Gastrocnemius medialis (tissue), 4 donors: ENCODE results near the gene PALLD. TPM values are rescaled to one million over a fixed set of nuclear protein-coding genes. Genes with fewer than 3 reads are reported as not detected.
A peak's percentile ranks its signal among the peaks of the same experiment; 100 is the strongest.

Experiments
- ATAC-seq, 2 donors: fragments of 150-250 bp; one replicate each; pipeline ENCODE4 v1.9.1; 2016
- DNase-seq, 2 donors: peaks; one replicate each; pipeline ENCODE4 v3.0.0-alpha.2; 2019
- H3K27ac ChIP-seq, 4 donors: fragments of 200-600 bp; sonication (generic); 1 replicate in 1 of 4; 2 replicates in 3 of 4; pipeline ENCODE4 v1.5.1; 2016 to 2018; ENCODE audit warnings: mild to moderate bottlenecking in 2 of 4, moderate library complexity in 1 of 4
- H3K27me3 ChIP-seq, 3 donors: fragments of 200-600 bp; sonication (generic) in 2 of 3; 1 replicate in 1 of 3; 2 replicates in 2 of 3; pipeline versions ENCODE4 v1.5.1 to v1.6.0; 2016 to 2019; ENCODE audit warnings: mild to moderate bottlenecking in 1 of 3, moderate library complexity in 1 of 3
- H3K36me3 ChIP-seq, 2 donors: fragments of 200-600 bp; sonication (generic) in 1 of 2; one replicate each; pipeline ENCODE4 v1.5.1; 2017 to 2018
- H3K4me1 ChIP-seq, 2 donors: fragments of 200-600 bp; sonication (generic) in 1 of 2; one replicate each; pipeline ENCODE4 v1.5.1; 2016 to 2017; ENCODE audit warnings: mild to moderate bottlenecking in 2 of 2
- H3K4me3 ChIP-seq, 4 donors: fragments of 200-600 bp; sonication (generic) in 3 of 4; 1 replicate in 1 of 4; 2 replicates in 3 of 4; pipeline ENCODE4 v1.5.1; 2016 to 2019; ENCODE audit warnings: mild to moderate bottlenecking in 2 of 4
- H3K9me3 ChIP-seq, 3 donors: fragments of 200-600 bp; sonication (generic) in 2 of 3; 1 replicate in 1 of 3; 2 replicates in 2 of 3; pipeline ENCODE4 v1.5.1; 2016 to 2019
- POLR2A ChIP-seq, 2 donors: fragments of 450-650 bp; IDR thresholded peaks; one replicate each; pipeline ENCODE4 v1.6.1; 2017; ENCODE audit warnings: antibody characterized with exemption in 2 of 2, mild to moderate bottlenecking in 2 of 2, moderate library complexity in 2 of 2
- in situ Hi-C, 4 donors: fragments of 200-750 bp; cut with MboI; loops; one replicate each; pipeline versions ENCODE4 v1.15.0 to v1.8.0; 2017; ENCODE audit warnings: low sequenced_read_pairs in 4 of 4
- intact Hi-C: fragments of 100-400 bp; cut with DNase I; formaldehyde crosslinking; loops from one replicate; pipeline ENCODE4 v1.15.1; 2023; ENCODE audit warnings: low total_unique reads
- total RNA-seq, 4 donors: library from RNA; depleted of rRNA; stranded (reverse); fragments of >200 nt; gene quantifications; one replicate each; pipeline versions ENCODE4 v1.1.0 to v1.2.3, GENCODE V29; 2016
- TF ChIP-seq, protein P1 (sequence below), 5 experiments: fragments of 450-650 bp in 3 of 5; fragments of 200-600 bp in 2 of 5; sonication (generic) in 2 of 5; IDR thresholded peaks in 4 of 5; conservative IDR thresholded peaks in 1 of 5; 1 replicate in 4 of 5; 2 replicates in 1 of 5; pipeline ENCODE4 v1.5.1; 2016 to 2019; ENCODE audit warnings: antibody characterized with exemption in 5 of 5, mild to moderate bottlenecking in 3 of 5, moderate library complexity in 3 of 5

Gene PALLD
- total RNA-seq, 4 donors from 2014 or later, result 165 to 439 (median 319) TPM

DNA sequence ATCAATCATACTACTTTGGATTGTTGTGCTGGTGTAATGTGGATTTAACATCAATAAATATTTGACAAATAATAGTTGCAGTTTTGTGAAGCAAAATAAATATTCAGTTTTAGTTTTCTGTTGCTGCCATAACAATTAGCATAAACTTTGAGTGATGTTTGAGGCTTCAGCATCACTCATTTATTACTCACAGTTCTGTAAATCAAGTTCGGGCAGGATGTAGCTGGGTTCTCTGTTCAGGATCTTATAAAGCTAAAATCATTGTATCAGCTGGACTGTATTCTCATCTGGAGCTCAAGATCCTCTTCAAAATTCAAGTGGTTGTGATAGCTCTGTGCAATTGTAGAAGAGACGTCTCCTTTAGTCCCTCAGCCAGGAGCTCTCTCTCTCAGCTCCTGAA lies 431.5 kb downstream of the PALLD start:
- Histone ChIP-seq H3K27me3 (no peaks in the 10 kb centered on the region), H3K36me3 (peaks cover 0 to 65% of the 10 kb centered on the region in 2 donors), H3K4me3 (no peak overlapping the region), H3K4me1 (no peaks in the 10 kb centered on the region), H3K27ac (no peak overlapping the region), H3K9me3 (peaks cover 0 to 8% (median 0%) of the 10 kb centered on the region in 3 donors)
- intact Hi-C loops (loop anchor here (10.0 kb wide), 1 partner anchor 744 kb away; no protein-coding TSS in a partner anchor), in situ Hi-C loops (loop anchor here in 1 of 4 donors (25.0 kb wide), 1 partner anchor 741 kb away; no protein-coding TSS in a partner anchor)
- ATAC-seq (no peak), DNase-seq (no peak)
- no peak for TF ChIP-seq POLR2A (IDR thresholded peaks at IDR 0.05)
- TF ChIP-seq, protein P1, sequence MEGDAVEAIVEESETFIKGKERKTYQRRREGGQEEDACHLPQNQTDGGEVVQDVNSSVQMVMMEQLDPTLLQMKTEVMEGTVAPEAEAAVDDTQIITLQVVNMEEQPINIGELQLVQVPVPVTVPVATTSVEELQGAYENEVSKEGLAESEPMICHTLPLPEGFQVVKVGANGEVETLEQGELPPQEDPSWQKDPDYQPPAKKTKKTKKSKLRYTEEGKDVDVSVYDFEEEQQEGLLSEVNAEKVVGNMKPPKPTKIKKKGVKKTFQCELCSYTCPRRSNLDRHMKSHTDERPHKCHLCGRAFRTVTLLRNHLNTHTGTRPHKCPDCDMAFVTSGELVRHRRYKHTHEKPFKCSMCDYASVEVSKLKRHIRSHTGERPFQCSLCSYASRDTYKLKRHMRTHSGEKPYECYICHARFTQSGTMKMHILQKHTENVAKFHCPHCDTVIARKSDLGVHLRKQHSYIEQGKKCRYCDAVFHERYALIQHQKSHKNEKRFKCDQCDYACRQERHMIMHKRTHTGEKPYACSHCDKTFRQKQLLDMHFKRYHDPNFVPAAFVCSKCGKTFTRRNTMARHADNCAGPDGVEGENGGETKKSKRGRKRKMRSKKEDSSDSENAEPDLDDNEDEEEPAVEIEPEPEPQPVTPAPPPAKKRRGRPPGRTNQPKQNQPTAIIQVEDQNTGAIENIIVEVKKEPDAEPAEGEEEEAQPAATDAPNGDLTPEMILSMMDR (IDR thresholded peaks at IDR 0.05 in 4 of 5, conservative IDR thresholded peaks at IDR 0.05 in 1 of 5), result no peak

DNA sequence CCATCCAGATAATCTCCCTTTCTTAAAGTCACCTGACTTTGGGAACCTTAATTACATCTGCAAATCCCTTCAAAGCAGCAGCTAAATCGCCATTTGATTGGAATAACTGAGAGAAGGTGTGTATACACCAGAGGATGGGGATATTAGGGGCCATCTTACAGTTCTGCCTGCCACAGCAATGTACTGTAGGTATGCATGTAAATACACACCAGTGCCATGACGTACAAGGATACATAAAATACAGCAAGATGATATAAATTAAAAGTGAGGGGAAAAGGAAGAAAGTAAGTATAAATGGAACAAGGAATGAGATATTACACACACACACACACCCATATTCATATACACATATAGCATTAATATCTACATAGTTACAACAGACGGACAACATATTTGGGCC lies 432.0 kb downstream of the PALLD start:
- no peak overlapping the region for H3K4me3 ChIP-seq
- no peaks in the 10 kb centered on the region for H3K27me3 ChIP-seq
- H3K9me3 ChIP-seq, result peaks cover 0 to 8% (median 0%) of the 10 kb centered on the region in 3 donors
- no peak for ATAC-seq
- no peak overlapping the region for H3K27ac ChIP-seq
- no peaks in the 10 kb centered on the region for H3K4me1 ChIP-seq
- in situ Hi-C loops (loop anchor here in 1 of 4 donors (25.0 kb wide), 1 partner anchor 742 kb away; no protein-coding TSS in a partner anchor), intact Hi-C loops (loop anchor here (10.0 kb wide), 1 partner anchor 744 kb away; no protein-coding TSS in a partner anchor)
- TF ChIP-seq POLR2A (IDR thresholded peaks at IDR 0.05), result no peak
- TF ChIP-seq, protein P1 (IDR thresholded peaks at IDR 0.05 in 4 of 5, conservative IDR thresholded peaks at IDR 0.05 in 1 of 5), result no peak
- no peak for DNase-seq
- H3K36me3 ChIP-seq, result peaks cover 0 to 65% of the 10 kb centered on the region in 2 donors

DNA sequence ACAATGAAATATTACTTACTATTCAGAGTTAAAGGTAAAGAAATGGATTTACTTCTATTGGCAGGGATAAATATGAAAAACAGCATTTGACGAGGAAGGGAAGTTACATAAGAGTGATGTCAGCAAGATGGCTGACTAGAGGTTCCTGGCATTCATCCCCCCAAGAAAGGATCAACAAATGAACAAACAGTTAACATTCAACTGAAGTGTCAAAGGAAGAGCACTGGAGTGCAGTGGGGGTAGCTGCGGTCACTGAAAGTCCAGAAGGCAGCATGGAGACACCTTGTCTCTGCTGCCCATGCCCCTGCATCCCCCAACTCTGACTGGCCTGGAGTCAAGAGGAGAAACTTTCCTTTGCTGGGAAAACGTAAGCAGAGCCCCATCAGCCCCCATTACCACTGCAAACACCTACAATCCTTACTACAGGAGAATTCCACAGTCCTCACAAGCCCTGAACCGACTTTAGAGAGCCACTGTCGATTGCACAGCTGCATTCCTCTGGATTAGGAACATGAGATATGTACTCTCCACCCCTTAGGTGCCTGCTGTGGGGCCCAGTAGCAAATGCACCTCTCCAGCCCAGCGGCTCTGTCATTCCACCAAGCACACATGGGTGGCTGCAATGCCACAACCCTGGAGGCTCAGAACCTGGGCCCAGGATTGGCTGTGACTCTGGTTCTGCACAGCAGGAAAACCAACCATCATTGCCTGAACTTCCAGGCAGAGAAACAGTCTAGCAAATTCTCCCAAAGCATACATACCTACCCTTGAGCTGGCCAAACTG lies 433.8 kb downstream of the PALLD start:
- H3K4me1 ChIP-seq, result no peaks in the 10 kb centered on the region
- peaks cover 0 to 8% (median 0%) of the 10 kb centered on the region in 3 donors for H3K9me3 ChIP-seq
- ATAC-seq (peak in 1 of 2 donors; percentile 29), DNase-seq (no peak)
- H3K27me3 ChIP-seq, result no peaks in the 10 kb centered on the region
- intact Hi-C loops (no loop called here), in situ Hi-C loops (loop anchor here in 1 of 4 donors (25.0 kb wide), 1 partner anchor 743 kb away; no protein-coding TSS in a partner anchor)
- no peak overlapping the region for H3K4me3 ChIP-seq
- H3K27ac ChIP-seq, result no peak overlapping the region
- H3K36me3 ChIP-seq, result peaks cover 0 to 51% of the 10 kb centered on the region in 2 donors
- no peak for TF ChIP-seq POLR2A (IDR thresholded peaks at IDR 0.05)
- TF ChIP-seq, protein P1 (IDR thresholded peaks at IDR 0.05 in 4 of 5, conservative IDR thresholded peaks at IDR 0.05 in 1 of 5), result no peak

DNA sequence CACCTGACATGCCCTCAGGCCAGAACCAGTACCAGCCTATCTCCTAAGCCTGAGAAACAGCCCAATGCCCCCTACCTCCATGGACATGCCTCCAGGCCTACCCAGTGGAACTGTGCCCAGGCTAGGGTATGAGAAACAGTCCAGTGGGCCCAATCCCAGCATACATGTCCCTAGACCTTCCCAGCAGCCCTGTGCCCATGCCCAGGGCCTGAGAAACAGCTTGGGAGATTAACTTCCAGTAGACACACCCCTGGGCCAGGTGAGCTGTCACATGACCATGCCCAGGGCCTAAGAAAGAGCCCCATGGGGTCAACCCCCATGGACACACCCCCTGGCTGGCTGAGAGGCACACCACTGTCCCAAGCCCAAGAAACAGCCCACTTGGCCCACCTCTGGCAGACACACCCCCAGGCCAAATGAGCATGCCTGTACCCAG lies 434.4 kb downstream of the PALLD start:
- intact Hi-C loops (no loop called here), in situ Hi-C loops (loop anchor here in 1 of 4 donors (25.0 kb wide), 1 partner anchor 744 kb away; no protein-coding TSS in a partner anchor)
- DNase-seq (no peak), ATAC-seq (no peak)
- H3K4me1 ChIP-seq, result no peaks in the 10 kb centered on the region
- no peak for TF ChIP-seq POLR2A (IDR thresholded peaks at IDR 0.05)
- TF ChIP-seq, protein P1 (IDR thresholded peaks at IDR 0.05 in 4 of 5, conservative IDR thresholded peaks at IDR 0.05 in 1 of 5), result no peak
- peaks cover 0 to 8% (median 0%) of the 10 kb centered on the region in 3 donors for H3K9me3 ChIP-seq
- H3K36me3 ChIP-seq, result peaks cover 0 to 44% of the 10 kb centered on the region in 2 donors
- no peak overlapping the region for H3K4me3 ChIP-seq
- H3K27ac ChIP-seq, result no peak overlapping the region
- H3K27me3 ChIP-seq, result no peaks in the 10 kb centered on the region
